Glomerular visceral epithelial cell (primary cell): Measurements from ENCODE around the gene ZNF224.

Experiments
- DNase-seq: peaks from one replicate; pipeline ENCODE4 v3.0.0-alpha.2; 2016; ENCODE audit errors: extremely low spot score

Gene ZNF224

GRCh38 chr19:44131955-44132354 lies 37.8 kb downstream of the ZNF224 start:
- no peak for DNase-seq

- DNase-seq, result peak; percentile 81
Measured at GRCh38 chr19:44141191-44142058, 47.3 kb downstream of the ZNF224 start, which contains the start of gene ZNF234. TSS of gene ZNF234 (plus strand) at chr19:44141554. CDS start at chr19:44144633, 3,079 bp downstream.

- DNase-seq, result no peak
Measured at GRCh38 chr19:44142059-44142433, 47.9 kb downstream of the ZNF224 start.

- DNase-seq, result no peak
Measured at GRCh38 chr19:44149776-44150175, 55.6 kb downstream of the ZNF224 start.

GRCh38 chr19:44151491-44151890 lies 57.3 kb downstream of the ZNF224 start:
- no peak for DNase-seq

GRCh38 chr19:44156475-44156874 lies 62.3 kb downstream of the ZNF224 start:
- no peak for DNase-seq
